ENCODE results near the gene ZC3H4. TPM values are rescaled to one million over a fixed set of nuclear protein-coding genes. Genes with fewer than 3 reads are reported as not detected.

Gene ZC3H4
- total RNA-seq, 2 experiments from 2014 or later, result 68.5 to 70.2 TPM

DNA sequence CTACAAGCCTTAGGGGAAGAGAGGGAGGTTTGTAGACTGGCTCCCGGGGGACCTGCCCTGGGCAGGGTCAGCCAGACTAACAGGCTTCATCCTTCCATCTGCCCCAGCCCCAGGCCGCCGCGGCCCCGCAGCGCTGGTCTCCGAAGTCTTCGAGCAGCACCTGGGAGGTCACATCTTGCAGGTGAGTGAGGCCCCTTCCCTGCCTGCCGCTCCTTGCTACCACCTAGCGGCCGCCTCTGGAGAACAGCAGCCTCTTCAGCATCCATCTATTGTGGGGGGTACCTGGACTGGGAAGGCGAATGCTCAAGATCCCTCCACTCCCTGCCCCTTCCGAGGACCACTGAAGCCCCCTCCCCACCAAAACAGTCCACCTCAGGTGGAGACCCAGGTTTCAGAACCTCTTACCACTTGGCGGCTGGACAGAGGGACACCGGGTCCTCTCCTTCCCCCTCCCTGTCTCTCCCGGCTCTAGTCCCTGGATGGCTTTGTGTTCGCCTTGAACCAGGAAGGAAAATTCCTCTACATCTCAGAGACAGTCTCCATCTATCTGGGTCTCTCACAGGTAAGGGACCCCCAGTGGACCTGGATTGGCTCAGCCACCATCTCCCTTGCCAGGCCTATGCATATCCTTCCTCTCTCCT, 81.3 kb downstream of the ZC3H4 start:
- H3K4me3 Mint-ChIP-seq, result no peak overlapping the region
- peaks cover 22% of the 10 kb centered on the region for H3K27me3 Mint-ChIP-seq
- H3K9me3 Mint-ChIP-seq, result no peaks in the 10 kb centered on the region
- ChIA-PET POLR2A (no interaction called here), CTCF (interaction anchor here (1.0 to 6.6 kb wide), 3 partner anchors 11 to 19 kb away, joined by 4 to 67 read pairs (median 26); no protein-coding TSS in a partner anchor)
- intact Hi-C loops (cut with micrococcal nuclease), result loop anchor here (5.0 kb wide), 1 partner anchor 175 kb away; no protein-coding TSS in a partner anchor
- H3K36me3 Mint-ChIP-seq (ENCODE audit: low read depth), result no peaks in the 10 kb centered on the region
- DNase-seq (peak; percentile 76), ATAC-seq (peak; percentile 32)
- TF ChIP-seq, protein P1, sequence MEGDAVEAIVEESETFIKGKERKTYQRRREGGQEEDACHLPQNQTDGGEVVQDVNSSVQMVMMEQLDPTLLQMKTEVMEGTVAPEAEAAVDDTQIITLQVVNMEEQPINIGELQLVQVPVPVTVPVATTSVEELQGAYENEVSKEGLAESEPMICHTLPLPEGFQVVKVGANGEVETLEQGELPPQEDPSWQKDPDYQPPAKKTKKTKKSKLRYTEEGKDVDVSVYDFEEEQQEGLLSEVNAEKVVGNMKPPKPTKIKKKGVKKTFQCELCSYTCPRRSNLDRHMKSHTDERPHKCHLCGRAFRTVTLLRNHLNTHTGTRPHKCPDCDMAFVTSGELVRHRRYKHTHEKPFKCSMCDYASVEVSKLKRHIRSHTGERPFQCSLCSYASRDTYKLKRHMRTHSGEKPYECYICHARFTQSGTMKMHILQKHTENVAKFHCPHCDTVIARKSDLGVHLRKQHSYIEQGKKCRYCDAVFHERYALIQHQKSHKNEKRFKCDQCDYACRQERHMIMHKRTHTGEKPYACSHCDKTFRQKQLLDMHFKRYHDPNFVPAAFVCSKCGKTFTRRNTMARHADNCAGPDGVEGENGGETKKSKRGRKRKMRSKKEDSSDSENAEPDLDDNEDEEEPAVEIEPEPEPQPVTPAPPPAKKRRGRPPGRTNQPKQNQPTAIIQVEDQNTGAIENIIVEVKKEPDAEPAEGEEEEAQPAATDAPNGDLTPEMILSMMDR (IDR thresholded peaks at IDR 0.05), result peak; percentile 92
- no peak overlapping the region for H3K27ac Mint-ChIP-seq
- peaks cover 14% of the 10 kb centered on the region for H3K4me1 Mint-ChIP-seq (ENCODE audit: low read depth)

- intact Hi-C loops (cut with micrococcal nuclease), result no loop called here
- H3K27me3 Mint-ChIP-seq, result peaks cover 42% of the 10 kb centered on the region
- no peak for ATAC-seq
- TF ChIP-seq, protein P1 (IDR thresholded peaks at IDR 0.05), result no peak
- no peak overlapping the region for H3K27ac Mint-ChIP-seq
- H3K9me3 Mint-ChIP-seq, result no peaks in the 10 kb centered on the region
- peaks cover 5% of the 10 kb centered on the region for H3K4me1 Mint-ChIP-seq (ENCODE audit: low read depth)
- ChIA-PET CTCF (interaction anchor here (4.2 kb wide), 1 partner anchor 15 kb away, joined by 26 read pairs; no protein-coding TSS in a partner anchor), POLR2A (no interaction called here)
- no peak overlapping the region for H3K4me3 Mint-ChIP-seq
- no peak for DNase-seq
- no peaks in the 10 kb centered on the region for H3K36me3 Mint-ChIP-seq (ENCODE audit: low read depth)
Measured at GRCh38 chr19:47028195-47028601, 85.4 kb downstream of the ZC3H4 start.

GRCh38 chr19:47027586-47028088, 85.9 kb downstream of the ZC3H4 start:
- intact Hi-C loops (cut with micrococcal nuclease), result no loop called here
- TF ChIP-seq, protein P1 (IDR thresholded peaks at IDR 0.05), result no peak
- H3K27me3 Mint-ChIP-seq, result peaks cover 46% of the 10 kb centered on the region
- DNase-seq (no peak), ATAC-seq (no peak)
- peaks cover 9% of the 10 kb centered on the region for H3K4me1 Mint-ChIP-seq (ENCODE audit: low read depth)
- no peaks in the 10 kb centered on the region for H3K9me3 Mint-ChIP-seq
- no peak overlapping the region for H3K4me3 Mint-ChIP-seq
- ChIA-PET POLR2A (no interaction called here), CTCF (no interaction called here)
- no peaks in the 10 kb centered on the region for H3K36me3 Mint-ChIP-seq (ENCODE audit: low read depth)
- no peak overlapping the region for H3K27ac Mint-ChIP-seq

DNA sequence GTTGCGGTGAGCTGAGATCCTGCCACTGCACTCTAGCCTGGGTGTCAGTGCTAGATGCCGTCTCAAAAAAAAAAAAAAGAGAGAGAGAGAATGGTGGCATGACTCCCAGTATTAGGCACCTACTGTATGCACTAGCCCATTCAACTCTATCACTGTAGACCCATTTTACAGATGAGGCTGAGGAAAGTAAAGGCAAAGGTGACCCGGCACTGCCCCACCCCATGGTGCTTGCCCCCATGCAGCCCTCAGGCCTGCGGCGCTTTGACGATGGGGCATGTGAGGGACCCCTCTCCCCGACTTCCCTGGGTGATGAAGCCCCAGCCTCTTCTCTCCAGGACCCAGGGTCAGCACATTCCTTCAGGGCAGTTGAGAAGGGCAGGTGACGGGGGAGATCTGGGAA, 86.7 kb downstream of the ZC3H4 start:
- TF ChIP-seq, protein P1 (IDR thresholded peaks at IDR 0.05), result no peak
- CTCF ChIA-PET, result interaction anchor here (6.6 kb wide), 1 partner anchor 13 kb away, joined by 60 read pairs; no protein-coding TSS in a partner anchor
- H3K27me3 Mint-ChIP-seq, result peaks cover 51% of the 10 kb centered on the region
- H3K4me3 Mint-ChIP-seq, result no peak overlapping the region
- POLR2A ChIA-PET, result no interaction called here
- H3K4me1 Mint-ChIP-seq (ENCODE audit: low read depth), result peaks cover 6% of the 10 kb centered on the region
- H3K9me3 Mint-ChIP-seq, result no peaks in the 10 kb centered on the region
- ATAC-seq, result no peak
- H3K36me3 Mint-ChIP-seq (ENCODE audit: low read depth), result no peaks in the 10 kb centered on the region
- no peak for DNase-seq
- intact Hi-C loops (cut with micrococcal nuclease), result no loop called here
- H3K27ac Mint-ChIP-seq, result no peak overlapping the region

GRCh38 chr19:47026156-47026555, 87.4 kb downstream of the ZC3H4 start:
- peaks cover 7% of the 10 kb centered on the region for H3K4me1 Mint-ChIP-seq (ENCODE audit: low read depth)
- no peak for DNase-seq
- ATAC-seq, result no peak
- POLR2A ChIA-PET, result no interaction called here
- intact Hi-C loops (cut with micrococcal nuclease), result no loop called here
- no peak overlapping the region for H3K4me3 Mint-ChIP-seq
- H3K27ac Mint-ChIP-seq, result no peak overlapping the region
- peaks cover 55% of the 10 kb centered on the region for H3K27me3 Mint-ChIP-seq
- CTCF ChIA-PET, result interaction anchor here (1.0 to 6.6 kb wide), 2 partner anchors 9 to 13 kb away, joined by 4 to 60 read pairs; no protein-coding TSS in a partner anchor
- H3K9me3 Mint-ChIP-seq, result no peaks in the 10 kb centered on the region
- no peaks in the 10 kb centered on the region for H3K36me3 Mint-ChIP-seq (ENCODE audit: low read depth)
- TF ChIP-seq, protein P1 (IDR thresholded peaks at IDR 0.05), result no peak
